H9 (cell line): ENCODE measurements around the gene PRPF8. TPM values are rescaled to one million over a fixed set of nuclear protein-coding genes. Genes with fewer than 3 reads are reported as not detected.
A peak's percentile ranks its signal among the peaks of the same experiment; 100 is the strongest.

ENCODE experiments used
- DNase-seq: peaks from one replicate; pipeline ENCODE4 v3.0.0-alpha.2; 2017
- H2AFZ ChIP-seq: one replicate; pipeline ENCODE4 v1.6.1; 2013; ENCODE audit warnings: mild to moderate bottlenecking, low read length, control low read depth, moderate library complexity
- H2AK5ac ChIP-seq: 2 replicates; pipeline ENCODE4 v1.6.1; 2013; ENCODE audit warnings: low read length, control low read depth, mixed read lengths; ENCODE audit not compliant: insufficient read length
- H2BK120ac ChIP-seq: one replicate; pipeline ENCODE4 v1.6.1; 2013; ENCODE audit warnings: low read depth, mild to moderate bottlenecking, low read length, control low read depth, inconsistent platforms; ENCODE audit not compliant: poor library complexity, severe bottlenecking
- H2BK12ac ChIP-seq: 2 replicates; pipeline ENCODE4 v1.6.1; 2013; ENCODE audit warnings: low read length, control low read depth, mixed read lengths, low read depth; ENCODE audit not compliant: insufficient read length
- H2BK15ac ChIP-seq: 2 replicates; pipeline ENCODE4 v1.6.1; 2013; ENCODE audit warnings: low read depth, low read length, control low read depth
- H2BK20ac ChIP-seq: one replicate; pipeline ENCODE4 v1.6.1; 2013; ENCODE audit warnings: low read depth, mild to moderate bottlenecking, low read length, control low read depth, inconsistent platforms; ENCODE audit not compliant: poor library complexity, severe bottlenecking
- H2BK5ac ChIP-seq: 2 replicates; pipeline ENCODE4 v1.6.1; 2013; ENCODE audit warnings: low read length, control low read depth, mixed read lengths; ENCODE audit not compliant: insufficient read length
- H3K14ac ChIP-seq: 2 replicates; pipeline ENCODE4 v1.6.1; 2013; ENCODE audit warnings: low read length, control low read depth; ENCODE audit not compliant: insufficient read depth
- H3K18ac ChIP-seq: 2 replicates; pipeline ENCODE4 v1.6.1; 2013; ENCODE audit warnings: low read depth, mild to moderate bottlenecking, mixed read lengths, low read length, control low read depth; ENCODE audit not compliant: insufficient read length
- H3K23ac ChIP-seq: 2 replicates; pipeline ENCODE4 v1.6.1; 2013; ENCODE audit warnings: low read length, control low read depth, mixed read lengths, low read depth; ENCODE audit not compliant: insufficient read length
- H3K23me2 ChIP-seq: 2 replicates; pipeline ENCODE4 v1.6.1; 2013; ENCODE audit warnings: low read depth, mild to moderate bottlenecking, mixed read lengths, low read length, control low read depth; ENCODE audit not compliant: insufficient read length, poor library complexity, severe bottlenecking
- H3K27ac ChIP-seq: 2 replicates; pipeline ENCODE4 v1.5.1; 2013; ENCODE audit warnings: low read length, control low read depth, mixed read lengths, low read depth; ENCODE audit not compliant: insufficient read length
- H3K27me3 ChIP-seq: 2 replicates; pipeline ENCODE4 v1.6.1; 2013; ENCODE audit warnings: low read length, control low read depth, inconsistent platforms; ENCODE audit not compliant: insufficient read depth
- H3K4ac ChIP-seq: 2 replicates; pipeline ENCODE4 v1.6.1; 2013; ENCODE audit warnings: low read depth, mild to moderate bottlenecking, control low read depth, inconsistent platforms, low read length, moderate library complexity
- H3K4me1 ChIP-seq: 2 replicates; pipeline ENCODE4 v1.6.1; 2013; ENCODE audit warnings: low read length, control low read depth, inconsistent platforms; ENCODE audit not compliant: insufficient read depth
- H3K4me2 ChIP-seq: 2 replicates; pipeline ENCODE4 v1.6.1; 2013; ENCODE audit warnings: low read length, control low read depth, mixed read lengths; ENCODE audit not compliant: insufficient read length, insufficient read depth
- H3K56ac ChIP-seq: 2 replicates; pipeline ENCODE4 v1.6.1; 2013; ENCODE audit warnings: low read depth, mild to moderate bottlenecking, mixed read lengths, low read length, control low read depth; ENCODE audit not compliant: insufficient read length
- H3K79me1 ChIP-seq: 2 replicates; pipeline ENCODE4 v1.6.1; 2013; ENCODE audit warnings: low read depth, mild to moderate bottlenecking, moderate library complexity, low read length, control low read depth, inconsistent platforms; ENCODE audit not compliant: insufficient read depth, poor library complexity, severe bottlenecking
- H3K79me2 ChIP-seq: 2 replicates; pipeline ENCODE4 v1.6.1; 2013; ENCODE audit warnings: low read length, control low read depth, inconsistent platforms; ENCODE audit not compliant: insufficient read depth
- H3K9ac ChIP-seq: 2 replicates; pipeline ENCODE4 v1.6.1; 2013; ENCODE audit warnings: low read length, control low read depth, mixed read lengths; ENCODE audit not compliant: insufficient read length; ENCODE audit errors: extremely low read depth
- H3K9me3 ChIP-seq: one replicate; pipeline ENCODE4 v1.6.1; 2013; ENCODE audit warnings: low read depth, low read length, inconsistent platforms; ENCODE audit not compliant: control insufficient read depth
- H3T11ph ChIP-seq: one replicate; pipeline ENCODE4 v1.6.1; 2013; ENCODE audit warnings: mild to moderate bottlenecking, low read length, control low read depth, inconsistent platforms
- H4K20me1 ChIP-seq: one replicate; pipeline ENCODE4 v1.6.1; 2013; ENCODE audit not compliant: control insufficient read depth, insufficient read length, insufficient read depth
- H4K5ac ChIP-seq: 2 replicates; pipeline ENCODE4 v1.6.1; 2013; ENCODE audit warnings: low read depth, mild to moderate bottlenecking, mixed read lengths, low read length, control low read depth; ENCODE audit not compliant: insufficient read length
- H4K8ac ChIP-seq: replicated peaks from 2 replicates; pipeline ENCODE4 v1.6.1; 2013; ENCODE audit warnings: low read length, control low read depth, mixed read lengths, low read depth; ENCODE audit not compliant: insufficient read length
- H4K91ac ChIP-seq: 2 replicates; pipeline ENCODE4 v1.6.1; 2013; ENCODE audit warnings: low read depth, mild to moderate bottlenecking, moderate library complexity, mixed read lengths, low read length, control low read depth; ENCODE audit not compliant: insufficient read length
- H3K27ac Mint-ChIP-seq, 3 experiments: 2 replicates in 2 of 3; 3 replicates in 1 of 3; pipeline ENCODE4 v1.8.0; 2020 to 2021; ENCODE audit warnings: mixed read lengths in 3 of 3, mild to moderate bottlenecking in 1 of 3, moderate library complexity in 1 of 3
- H3K27me3 Mint-ChIP-seq: 2 replicates; pipeline ENCODE4 v1.8.0; 2021; ENCODE audit warnings: low read depth, mild to moderate bottlenecking, moderate library complexity, mixed read lengths
- H3K36me3 Mint-ChIP-seq, 3 experiments: 2 replicates in 2 of 3; 3 replicates in 1 of 3; pipeline ENCODE4 v1.8.0; 2020 to 2021; ENCODE audit warnings: low read depth in 3 of 3, mixed read lengths in 3 of 3; ENCODE audit not compliant: insufficient read depth in 1 of 3
- H3K4me1 Mint-ChIP-seq, 2 experiments: 2 replicates each; pipeline ENCODE4 v1.8.0; 2020; ENCODE audit warnings: mixed read lengths in 2 of 2
- H3K4me3 Mint-ChIP-seq, 2 experiments: 2 replicates in 1 of 2; 3 replicates in 1 of 2; pipeline ENCODE4 v1.8.0; 2020 to 2021; ENCODE audit warnings: mild to moderate bottlenecking in 2 of 2, mixed read lengths in 2 of 2, moderate library complexity in 1 of 2
- H3K9me3 Mint-ChIP-seq, 2 experiments: 2 replicates in 1 of 2; 3 replicates in 1 of 2; pipeline ENCODE4 v1.8.0; 2020; ENCODE audit warnings: mild to moderate bottlenecking in 2 of 2, mixed read lengths in 2 of 2, moderate library complexity in 1 of 2
- CTCF ChIP-seq: fragments of 200-600 bp; sonication (generic); conservative IDR thresholded peaks from 3 replicates; pipeline ENCODE4 v1.8.0; 2021; ENCODE audit warnings: antibody characterized with exemption, mild to moderate bottlenecking
- WGBS: extraction: QIAGEN DNeasy Blood & Tissue Kit; methylation state at CpG from one replicate; pipeline ENCODE4 v1.1.7; 2013; ENCODE audit warnings: missing lambda C conversion rate, low lambda C conversion rate, mixed read lengths; ENCODE audit not compliant: insufficient read length; ENCODE audit errors: extremely low coverage; 5-methylcytosine and 5-hydroxymethylcytosine counted together
- total RNA-seq: library from RNA; stranded (reverse); gene quantifications from 2 replicates; pipeline ENCODE4 v1.2.1, GENCODE V29; 2021

Gene PRPF8
- total RNA-seq, 1 experiment from 2014 or later = 408 TPM

- Histone ChIP-seq H2BK20ac (no peak overlapping the region), H2AFZ (no peak overlapping the region), H3K14ac (no peak overlapping the region), H3K79me1 (no peaks in the 10 kb centered on the region), H3K79me2 (no peaks in the 10 kb centered on the region), H2BK15ac (no peak overlapping the region), H2BK12ac (no peak overlapping the region), H3K9me3 (no peaks in the 10 kb centered on the region), H3K4ac (no peak overlapping the region), H2BK5ac (no peak overlapping the region), H3K23ac (no peak overlapping the region), H4K91ac (no peak overlapping the region), H4K20me1 (no peaks in the 10 kb centered on the region), H4K5ac (no peak overlapping the region), H3K27me3 (no peaks in the 10 kb centered on the region; the same call in 1 of the 2 replicates), H3K9ac (peak overlapping the region; percentile 11), H4K8ac (no peak overlapping the region), H3K56ac (no peak overlapping the region), H3K4me1 (peaks cover 5% of the 10 kb centered on the region; the same call in 1 of the 2 replicates), H2AK5ac (no peak overlapping the region), H3K23me2 (peaks cover 8% of the 10 kb centered on the region), H3K27ac (no peak overlapping the region), H2BK120ac (no peak overlapping the region), H3K4me2 (peak overlapping the region; percentile 25), H3K18ac (no peak overlapping the region), H3T11ph (no peak overlapping the region)
- H3K4me3 Mint-ChIP-seq = peak overlapping the region; percentile 57 to 80
- peaks cover 9% of the 10 kb centered on the region for H3K27me3 Mint-ChIP-seq
- H3K9me3 Mint-ChIP-seq = no peaks in the 10 kb centered on the region
- no peak overlapping the region for H3K27ac Mint-ChIP-seq
- peak; percentile 3; the same call in 2 of the 3 replicates for TF ChIP-seq CTCF
- peak; percentile 87 for DNase-seq
- WGBS = no CpG with 5 or more reads among the region's 54 CpGs
- H3K4me1 Mint-ChIP-seq = peaks cover 29 to 36% of the 10 kb centered on the region in 2 experiments
- peaks cover 27 to 29% (median 29%) of the 10 kb centered on the region in 3 experiments; a peak in 6 of 7 replicates for H3K36me3 Mint-ChIP-seq
These were observed 36.3 kb downstream of the PRPF8 start for GRCh38 chr17:1648173-1648962.
